ENCODE results near the gene HES4.
"Not testable (repeated sequence)": the region's sequence is repeated elsewhere in the genome, so short reads cannot be mapped to it uniquely, and the experiment has no call there.

The HES4 gene

DNA sequence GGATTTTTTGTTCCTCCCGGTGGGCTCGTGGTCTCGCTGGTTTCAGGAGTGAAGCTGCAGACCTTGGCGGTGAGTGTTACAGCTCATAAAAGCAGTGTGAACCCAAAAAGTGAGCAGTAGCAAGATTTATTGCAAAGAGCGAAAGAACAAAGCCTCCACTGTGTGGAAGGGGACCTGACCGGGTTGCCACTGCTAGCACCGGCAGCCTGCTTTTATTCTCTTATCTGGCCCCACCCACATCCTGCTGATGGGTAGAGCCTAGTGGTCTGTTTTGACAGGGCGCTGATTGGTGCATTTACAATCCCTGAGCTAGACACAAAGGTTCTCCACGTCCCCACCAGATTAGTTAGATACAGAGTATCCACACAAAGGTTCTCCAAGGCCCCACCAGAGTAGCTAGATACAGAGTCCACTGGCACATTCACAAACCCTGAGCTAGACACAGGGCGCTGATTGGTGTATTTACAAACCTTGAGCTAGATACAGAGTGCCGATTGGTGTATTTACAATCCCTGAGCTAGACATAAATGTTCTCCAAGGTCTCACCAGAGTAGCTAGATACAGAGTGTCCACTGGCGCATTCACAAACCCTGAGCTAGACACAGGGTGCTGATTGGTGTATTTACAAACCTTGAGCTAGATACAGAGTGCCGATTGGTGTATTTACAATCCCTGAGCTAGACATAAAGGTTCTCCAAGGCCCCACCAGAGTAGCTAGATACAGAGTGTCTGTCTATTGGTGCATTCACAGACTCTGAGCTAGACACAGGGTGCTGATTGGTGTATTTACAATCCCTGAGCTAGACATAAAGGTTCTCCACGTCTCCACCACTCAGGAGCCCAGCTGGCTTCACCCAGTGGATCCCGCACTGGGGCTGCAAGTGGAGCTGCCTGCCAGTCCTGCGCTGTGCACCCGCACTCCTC is 17.8 kb upstream of the HES4 start:
- DNase-seq (ENCODE audit: low spot score) = not testable (repeated sequence)

DNA sequence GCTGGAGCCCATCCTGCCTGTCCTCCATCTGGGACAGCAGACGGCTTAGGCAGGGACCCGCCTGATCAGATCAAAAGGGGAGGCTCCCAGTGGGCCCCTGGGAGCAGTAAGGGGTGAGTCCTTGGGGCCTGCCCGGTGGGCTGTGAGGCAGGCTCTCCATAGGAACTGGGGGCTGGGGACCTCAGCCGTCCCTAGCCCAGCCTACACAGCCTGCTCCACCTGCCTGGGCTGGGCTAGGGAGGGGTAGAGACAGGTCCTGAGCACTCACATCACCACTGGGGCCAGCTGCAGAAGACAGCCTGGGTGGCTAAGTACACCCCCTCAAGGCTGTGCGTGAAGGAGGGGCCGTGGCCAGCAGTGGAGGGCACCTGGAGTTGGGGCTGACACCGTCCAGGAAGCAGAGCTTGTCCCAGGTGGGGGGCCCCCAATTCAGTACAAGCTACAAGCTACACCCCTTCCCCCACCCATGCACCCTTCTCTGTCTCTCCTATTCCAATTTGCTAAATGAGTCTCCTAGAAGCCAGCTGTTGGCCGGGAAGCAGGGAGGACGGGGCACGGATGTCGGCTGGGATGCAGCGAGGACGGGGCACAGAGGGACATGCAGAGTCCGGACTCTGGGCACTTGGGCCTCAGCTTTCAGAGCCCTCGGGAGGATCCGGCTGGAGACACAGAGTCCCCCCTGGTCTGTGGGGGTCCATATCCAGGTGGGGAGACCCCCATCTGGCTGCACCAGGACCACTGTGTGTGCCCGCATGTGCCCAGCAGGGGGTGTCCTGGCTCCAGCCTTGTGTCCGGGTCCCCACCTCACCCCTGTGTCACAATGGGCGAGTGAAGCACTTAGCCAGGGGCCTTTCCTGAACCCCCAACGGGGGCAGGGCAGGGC is 15.1 kb upstream of the HES4 start:
- DNase-seq (ENCODE audit: low spot score) = no peak

DNA sequence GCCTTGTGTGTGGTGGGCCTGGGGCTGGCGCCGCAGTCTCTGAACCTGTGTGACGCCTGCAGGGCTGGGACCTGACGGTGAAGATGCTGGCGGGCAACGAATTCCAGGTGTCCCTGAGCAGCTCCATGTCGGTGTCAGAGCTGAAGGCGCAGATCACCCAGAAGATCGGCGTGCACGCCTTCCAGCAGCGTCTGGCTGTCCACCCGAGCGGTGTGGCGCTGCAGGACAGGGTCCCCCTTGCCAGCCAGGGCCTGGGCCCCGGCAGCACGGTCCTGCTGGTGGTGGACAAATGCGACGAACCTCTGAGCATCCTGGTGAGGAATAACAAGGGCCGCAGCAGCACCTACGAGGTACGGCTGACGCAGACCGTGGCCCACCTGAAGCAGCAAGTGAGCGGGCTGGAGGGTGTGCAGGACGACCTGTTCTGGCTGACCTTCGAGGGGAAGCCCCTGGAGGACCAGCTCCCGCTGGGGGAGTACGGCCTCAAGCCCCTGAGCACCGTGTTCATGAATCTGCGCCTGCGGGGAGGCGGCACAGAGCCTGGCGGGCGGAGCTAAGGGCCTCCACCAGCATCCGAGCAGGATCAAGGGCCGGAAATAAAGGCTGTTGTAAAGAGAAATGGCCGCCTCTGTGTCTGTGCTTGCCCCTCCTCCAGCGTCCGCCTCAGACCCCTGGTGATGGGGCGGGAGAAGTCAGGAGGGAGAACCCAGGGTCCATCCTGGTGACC is 14.2 kb upstream of the HES4 start:
- DNase-seq (ENCODE audit: low spot score) = no peak

DNA sequence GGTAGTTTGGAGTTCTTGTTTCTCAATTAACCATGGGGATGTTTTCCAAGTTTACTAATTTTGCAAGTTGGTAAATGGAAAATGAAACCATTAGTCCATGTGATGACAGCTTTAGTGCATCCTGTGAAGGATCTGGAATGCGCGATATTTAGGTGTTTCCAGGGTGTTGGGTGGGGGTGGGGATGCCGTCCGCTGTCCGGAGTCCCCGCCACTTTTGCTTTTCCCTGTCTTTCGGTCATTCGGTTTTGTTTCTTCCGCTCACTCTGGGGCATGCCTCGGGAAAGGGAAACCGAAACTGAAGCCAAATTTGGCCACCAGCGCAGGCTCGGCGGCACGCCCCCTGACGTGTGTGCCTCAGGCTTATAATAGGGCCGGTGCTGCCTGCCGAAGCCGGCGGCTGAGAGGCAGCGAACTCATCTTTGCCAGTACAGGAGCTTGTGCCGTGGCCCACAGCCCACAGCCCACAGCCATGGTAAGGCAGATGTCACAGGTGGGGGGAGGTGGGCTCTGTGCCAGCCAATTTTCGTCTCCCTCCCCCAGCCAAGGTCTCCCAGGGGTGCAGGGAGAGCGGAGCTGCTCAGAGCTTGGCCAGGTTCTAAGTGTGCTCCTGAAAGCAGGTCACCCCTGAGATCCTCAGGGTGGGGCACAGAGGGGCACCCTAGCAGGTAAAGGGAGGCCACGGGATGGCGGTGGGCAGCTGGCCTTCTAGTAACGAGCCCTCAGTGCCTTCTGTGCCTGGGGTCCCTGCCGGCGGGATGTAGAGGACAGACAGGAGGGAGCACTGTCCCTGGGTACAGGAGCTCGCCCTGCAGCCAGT is 13.4 kb upstream of the HES4 start, which contains the start of gene ISG15:
Gene ISG15 (plus strand): TSS at position 393 of the 817 bp plus-strand sequence. CDS start 77 bp downstream, at position 470.
- DNase-seq (ENCODE audit: low spot score) = peak; percentile 71

DNA sequence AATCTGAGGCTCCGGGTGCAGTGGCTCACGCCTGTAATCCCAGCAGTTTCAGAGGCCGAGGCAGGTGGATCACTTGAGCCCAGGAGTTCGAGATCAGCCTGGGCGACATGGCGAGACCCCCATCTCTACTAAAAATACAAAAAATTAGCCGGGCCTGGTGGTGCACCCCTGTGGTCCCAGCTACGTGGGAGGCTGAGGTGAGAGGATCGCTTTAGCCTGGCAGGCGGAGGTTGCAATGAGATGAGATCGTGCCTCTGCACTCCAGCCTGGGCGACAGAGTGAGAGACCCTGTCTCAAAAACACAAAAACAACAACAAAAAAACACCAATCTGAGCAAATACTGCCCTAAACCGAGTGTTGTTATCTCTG is 12.8 kb upstream of the HES4 start:
- DNase-seq (ENCODE audit: low spot score) = not testable (repeated sequence)

DNA sequence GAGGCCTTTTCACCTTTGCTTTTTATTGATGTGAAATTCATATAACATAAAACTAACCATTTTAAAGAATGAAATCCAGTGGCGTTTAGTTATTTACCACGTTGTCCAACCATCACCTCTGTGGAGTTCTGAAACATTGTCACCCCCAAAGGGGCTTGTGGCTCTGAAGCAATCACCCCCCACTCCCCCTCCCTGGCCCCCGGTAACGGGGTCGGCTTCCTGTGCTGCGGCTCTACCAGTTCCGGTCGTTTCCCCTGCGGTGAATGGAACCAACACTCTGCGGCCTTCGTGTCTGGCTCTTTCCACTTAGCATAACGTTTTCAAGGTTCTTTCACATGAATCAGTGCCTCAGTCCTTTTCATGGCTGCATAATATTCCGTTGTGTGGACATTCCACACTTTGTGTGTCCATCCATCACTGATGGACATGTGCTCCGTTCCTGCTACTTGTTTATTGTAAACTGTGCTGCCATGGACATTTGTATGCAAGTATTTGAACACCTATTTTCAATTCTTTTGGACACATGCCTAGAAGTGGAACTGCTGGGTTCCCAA is 11.6 kb upstream of the HES4 start:
- no peak for DNase-seq (ENCODE audit: low spot score)

DNA sequence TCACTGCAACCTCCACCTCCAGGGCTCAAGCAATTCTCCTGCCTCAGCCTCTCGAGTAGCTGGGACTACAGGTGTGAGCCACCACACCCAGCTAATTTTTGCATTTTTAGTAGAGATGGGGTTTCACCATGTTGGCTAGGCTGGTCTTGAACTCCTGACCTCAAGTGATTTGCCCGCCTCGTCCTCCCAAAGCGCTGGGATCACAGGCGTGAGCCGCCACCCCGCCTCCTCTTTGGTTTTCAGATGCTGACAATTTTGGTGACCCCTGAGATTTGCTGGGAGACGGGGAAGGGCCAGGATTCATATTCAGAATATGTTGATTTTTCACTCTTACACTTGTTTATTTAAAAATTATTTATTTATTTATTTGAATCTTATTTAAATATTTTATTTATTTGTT is 10.2 kb upstream of the HES4 start:
- DNase-seq (ENCODE audit: low spot score) = not testable (repeated sequence)

DNA sequence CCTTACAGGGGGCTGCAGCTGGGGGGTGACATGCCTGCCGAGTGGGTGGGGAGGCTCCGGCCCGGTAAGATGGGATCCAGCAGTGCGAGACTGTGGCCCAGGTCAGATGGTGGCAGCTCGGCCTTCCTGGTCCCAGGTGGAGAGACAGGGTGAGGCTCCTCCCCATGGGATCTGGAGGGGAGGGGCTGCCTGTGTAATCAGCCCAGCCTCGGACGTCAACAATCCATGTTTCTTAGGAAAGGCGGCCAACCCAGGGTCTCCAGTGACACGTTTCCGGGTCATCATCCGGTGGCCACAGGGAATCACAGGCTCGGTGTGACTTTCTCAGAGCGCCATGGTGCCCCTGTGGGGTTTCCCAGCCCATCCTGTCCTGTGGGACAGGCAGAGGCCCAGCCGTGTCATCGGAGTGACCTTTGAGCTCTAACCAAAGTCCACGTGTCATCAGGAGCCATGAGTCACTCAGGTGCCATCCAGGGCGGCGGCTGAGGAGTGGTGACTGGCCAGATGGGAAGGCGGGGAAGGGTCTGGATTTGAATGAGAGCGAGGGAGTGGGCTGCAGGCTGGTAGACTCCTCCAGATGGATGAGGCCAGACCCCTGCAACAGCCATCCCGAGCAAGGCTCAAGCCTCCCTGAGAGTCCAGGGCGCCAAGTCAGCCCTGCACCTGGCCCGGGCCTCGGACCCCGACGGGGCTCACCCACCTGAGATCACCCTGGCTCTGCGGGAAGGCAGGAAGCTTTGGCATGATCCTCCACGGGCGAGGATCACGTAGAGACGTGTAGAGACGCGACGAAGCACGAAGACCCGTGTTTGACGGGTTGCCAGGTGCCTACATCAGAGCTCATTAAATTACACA is 6.6 kb upstream of the HES4 start:
- DNase-seq (ENCODE audit: low spot score) = peak; percentile 80

DNA sequence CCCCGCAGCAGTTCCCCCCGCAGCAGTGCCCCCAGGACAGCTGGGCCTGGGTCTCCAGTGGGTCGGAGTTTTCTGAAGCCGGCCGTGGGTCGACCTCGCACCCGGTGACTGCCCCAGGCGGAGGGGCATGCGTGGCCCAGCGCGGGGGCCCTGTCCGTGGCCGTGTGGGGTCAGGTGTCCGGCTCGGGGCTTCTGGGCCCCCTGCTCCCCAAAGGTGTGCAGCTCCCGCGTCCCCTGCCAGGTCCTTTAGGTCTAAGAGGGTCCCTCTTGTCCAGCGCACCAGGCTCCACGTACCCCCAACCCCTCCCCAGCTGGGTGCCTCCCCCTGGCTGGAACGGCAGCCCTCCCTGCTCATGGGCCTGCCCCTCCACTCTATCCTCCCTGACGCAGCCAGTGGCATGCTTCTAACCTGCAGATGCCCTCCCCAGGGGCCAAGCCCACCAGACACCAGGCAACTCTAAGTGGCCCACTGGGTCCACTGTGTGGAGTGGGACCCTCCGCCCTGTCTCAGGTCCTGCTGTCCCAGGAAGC is 5.9 kb upstream of the HES4 start:
- DNase-seq (ENCODE audit: low spot score) = no peak

DNA sequence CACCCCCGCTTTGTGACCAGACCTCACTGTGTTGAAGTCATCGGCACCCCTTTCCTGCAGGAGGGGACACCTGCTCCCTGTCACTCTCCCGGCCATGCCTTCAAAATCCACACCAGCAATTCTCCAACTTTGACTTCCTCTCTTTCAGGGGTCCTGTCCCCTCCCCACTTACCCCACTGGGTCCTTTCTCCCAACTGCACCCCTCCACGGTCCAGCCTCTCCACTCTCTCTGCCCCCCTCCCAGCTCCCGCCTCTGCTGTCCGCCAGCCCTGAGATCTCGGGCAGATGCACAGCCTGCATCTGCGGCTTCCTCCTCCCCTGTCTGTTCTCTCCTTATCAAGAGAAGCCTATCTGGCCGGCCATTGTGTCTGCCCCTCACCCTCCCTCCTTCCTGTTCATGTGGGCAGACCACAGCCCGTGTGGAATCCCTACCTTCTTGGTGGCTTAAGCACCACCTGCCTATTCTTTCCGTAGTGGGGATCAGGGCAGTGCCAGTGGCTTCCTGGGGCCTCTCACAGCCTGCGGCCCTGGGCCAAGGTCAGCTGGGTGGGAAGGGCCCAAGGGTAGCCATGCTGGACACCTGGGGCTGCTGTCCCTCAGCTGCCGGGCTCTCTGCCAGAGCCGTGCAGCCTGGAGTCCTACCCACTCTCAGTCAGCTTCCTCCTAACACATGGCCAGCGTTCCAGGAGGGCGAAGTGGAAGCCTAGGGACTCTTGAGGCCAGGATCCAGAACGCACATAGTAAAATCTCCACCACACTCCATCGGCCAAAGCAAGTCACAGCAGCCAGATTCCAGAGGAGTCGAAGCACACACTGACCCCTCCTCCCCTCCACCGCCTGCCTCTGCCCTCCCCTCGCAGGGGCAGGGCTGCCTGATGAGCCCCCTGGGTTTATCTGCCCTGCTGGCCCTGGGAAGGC is 5.1 kb upstream of the HES4 start:
- no peak for DNase-seq (ENCODE audit: low spot score)

DNA sequence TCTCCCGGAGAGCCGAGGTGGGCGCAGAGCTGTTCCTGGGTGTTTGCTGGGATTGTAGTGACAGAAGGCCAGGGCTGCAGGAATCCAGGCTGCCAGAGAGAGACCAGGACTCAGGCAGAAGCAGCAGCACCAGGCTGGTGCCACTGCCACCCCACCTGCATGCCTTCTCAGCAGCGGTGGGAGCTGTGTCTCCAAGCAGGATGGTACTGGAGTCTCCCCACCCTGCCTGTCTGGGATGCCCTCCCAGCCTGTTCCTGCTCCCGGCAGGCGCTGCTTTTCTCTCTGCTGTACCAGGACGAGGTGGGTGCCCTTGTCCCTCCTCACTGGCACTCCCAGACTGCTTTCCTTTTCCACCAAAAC is 4.5 kb upstream of the HES4 start:
- DNase-seq (ENCODE audit: low spot score) = no peak

DNA sequence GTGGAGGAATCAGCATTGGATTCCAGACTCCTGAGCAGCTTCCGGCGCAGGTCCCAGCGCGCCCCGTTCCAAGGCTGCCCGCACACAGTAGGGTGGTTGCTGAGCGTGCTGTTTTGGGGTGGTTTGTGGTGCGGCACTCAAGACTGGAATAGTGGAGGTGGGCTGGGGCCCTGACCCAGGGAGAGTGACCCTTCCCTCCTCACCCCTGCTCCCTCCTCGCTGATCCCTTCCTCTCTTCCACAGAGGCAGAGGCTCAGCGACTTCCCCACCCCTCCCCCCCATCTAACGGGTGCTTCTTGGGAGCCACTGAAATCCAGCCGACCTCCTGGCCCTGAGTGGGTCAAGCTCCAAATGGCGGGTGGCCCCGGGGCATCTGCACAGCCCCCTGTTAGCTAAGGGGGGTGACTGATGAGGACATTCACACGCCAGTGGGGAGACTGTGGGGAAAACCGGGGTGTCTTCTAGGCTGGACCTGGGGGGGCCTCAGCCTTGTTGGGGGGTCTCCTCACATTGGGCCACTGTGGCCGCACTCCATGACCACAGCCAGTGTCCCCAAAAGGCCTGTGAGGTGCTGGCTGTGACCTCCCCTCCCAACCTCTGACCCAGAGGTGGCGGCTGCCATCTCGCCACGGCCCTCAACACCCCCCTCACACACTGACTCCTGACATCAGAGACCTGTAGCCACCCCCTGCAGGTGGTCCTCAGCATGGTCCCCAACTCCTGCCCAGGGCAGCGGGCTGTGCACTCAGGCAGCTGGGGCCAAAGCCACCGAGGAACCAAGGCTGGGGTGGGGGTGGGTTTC is 3.9 kb upstream of the HES4 start:
- no peak for DNase-seq (ENCODE audit: low spot score)

DNA sequence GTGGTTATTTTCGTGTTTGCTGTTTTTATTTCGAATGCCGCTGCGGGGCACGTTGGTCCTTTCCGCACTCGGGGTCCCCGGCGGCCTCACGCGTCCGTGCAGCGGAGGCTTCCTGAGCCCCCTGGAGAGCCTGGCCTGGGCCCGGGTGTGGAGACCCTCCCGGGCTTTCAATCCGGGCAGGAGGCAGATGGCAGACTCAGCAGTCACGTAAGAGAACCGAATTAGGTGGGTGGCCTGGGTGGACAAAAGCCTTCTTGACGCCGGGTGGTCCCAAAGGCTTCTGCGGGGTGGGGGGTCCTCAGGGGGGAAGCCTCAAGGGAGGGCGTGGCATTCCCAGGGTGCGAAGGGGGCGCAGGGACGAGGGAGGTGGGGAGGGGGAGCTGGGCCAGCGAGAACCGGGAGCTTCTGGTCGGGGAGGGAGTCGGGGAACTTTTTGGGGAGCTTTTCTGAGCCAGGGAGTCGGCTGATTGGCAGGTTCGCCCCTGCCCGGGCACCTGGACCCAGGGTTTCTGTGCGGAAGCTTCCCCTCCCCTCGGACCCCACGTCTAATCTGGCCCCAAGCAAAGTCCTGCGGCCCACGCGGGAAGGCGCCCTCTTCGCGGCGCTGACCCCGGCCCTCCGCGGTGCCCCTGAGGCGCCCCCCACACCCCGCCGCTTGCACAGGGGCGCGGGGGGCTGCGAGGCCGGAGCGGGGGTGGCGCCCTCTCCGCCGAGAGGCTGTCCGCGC is 1.3 kb upstream of the HES4 start:
- DNase-seq (ENCODE audit: low spot score) = no peak

DNA sequence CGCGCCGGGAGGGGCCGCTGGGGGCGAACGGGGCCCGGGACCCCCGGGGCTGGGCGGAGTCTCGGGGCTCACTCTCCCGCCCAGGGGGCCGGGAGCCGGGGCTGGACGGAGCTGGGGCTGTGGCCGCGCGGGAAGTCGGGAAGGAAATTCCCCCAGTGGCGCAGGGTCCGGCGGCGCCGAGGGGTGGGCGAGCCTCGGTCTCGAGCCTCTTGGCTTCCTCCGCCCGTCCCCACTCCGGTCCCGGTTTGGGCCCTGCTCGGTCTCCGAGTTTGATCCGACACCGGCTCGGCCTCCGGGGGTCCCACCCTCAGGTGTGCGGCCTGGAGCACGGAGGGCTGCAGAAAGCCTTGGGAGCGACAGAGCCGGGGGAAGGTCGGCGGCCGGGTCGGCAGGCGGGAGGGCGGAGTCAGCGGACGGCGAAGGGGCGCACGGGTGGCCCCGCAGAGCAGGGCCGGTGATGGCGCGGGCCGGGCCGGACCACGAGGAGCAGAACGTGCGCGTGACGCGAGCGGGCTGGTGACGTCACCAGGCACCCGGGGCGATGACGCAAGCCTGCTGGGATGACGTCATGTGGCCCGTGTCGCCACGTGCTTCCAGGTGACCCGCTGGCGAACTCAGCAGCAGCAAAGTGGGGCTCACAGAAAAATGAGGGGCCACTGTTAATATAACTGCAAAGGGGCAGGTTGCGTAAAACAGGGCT is 610 bp upstream of the HES4 start:
- DNase-seq (ENCODE audit: low spot score) = peak; percentile 94

DNA sequence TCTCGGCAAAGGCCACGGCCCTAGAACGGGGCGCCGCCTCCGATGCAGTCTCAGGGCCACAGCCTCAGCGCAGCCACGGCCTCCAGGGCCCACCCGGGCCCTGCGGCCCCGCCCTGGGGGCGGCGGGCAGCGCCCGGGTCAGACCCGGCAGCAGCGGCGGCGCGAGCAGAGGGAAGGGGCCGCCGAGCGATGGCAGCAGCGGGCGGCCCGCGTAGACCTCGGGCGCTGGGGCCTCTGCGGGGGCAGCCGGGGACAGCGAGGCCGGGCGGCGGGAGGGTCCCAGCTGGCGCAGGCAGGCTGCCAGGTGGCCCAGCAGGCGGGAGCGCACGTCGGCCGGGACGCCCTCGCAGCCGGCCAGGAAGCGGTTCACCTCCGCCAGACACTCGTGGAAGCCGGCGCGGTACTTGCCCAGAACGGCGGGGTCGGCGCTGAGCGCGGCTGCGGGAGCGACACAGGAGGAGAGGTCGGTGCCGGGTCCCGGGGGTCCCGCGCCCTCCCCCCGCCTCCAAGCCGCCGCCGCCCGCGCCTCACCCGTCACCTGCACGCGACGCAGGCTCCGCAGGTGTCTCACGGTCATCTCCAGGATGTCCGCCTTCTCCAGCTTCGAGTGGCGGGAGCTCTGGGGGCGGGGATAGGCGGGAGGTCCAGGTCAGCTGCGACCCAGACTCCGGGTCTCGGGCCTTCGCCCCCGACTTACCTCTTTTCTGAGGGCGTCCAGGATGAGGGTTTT is 737 bp downstream of the HES4 start:
- DNase-seq (ENCODE audit: low spot score) = peak; percentile 20

DNA sequence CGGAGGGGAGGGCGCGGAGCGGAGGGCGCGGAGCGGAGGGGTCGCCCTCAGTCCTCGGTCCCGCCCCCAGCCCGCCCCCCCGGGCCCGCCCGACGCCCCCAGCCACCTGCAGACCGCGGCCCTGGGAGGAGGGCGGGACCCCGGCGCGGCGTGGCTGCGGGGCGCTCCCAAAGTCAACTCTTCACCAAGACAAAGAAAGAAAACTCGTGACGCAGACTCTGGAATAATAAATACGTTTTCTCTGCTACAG is 1.2 kb downstream of the HES4 start:
- DNase-seq (ENCODE audit: low spot score) = no peak
